Stimulated activated naive CD4-positive, alpha-beta T cell (primary cell): ENCODE measurements around the gene NOD1.

Experiments used
- DNase-seq, 6 experiments: peaks; one replicate each; lab custom pipeline; 2025; lab: John Stamatoyannopoulos, UW

The NOD1 gene

DNA sequence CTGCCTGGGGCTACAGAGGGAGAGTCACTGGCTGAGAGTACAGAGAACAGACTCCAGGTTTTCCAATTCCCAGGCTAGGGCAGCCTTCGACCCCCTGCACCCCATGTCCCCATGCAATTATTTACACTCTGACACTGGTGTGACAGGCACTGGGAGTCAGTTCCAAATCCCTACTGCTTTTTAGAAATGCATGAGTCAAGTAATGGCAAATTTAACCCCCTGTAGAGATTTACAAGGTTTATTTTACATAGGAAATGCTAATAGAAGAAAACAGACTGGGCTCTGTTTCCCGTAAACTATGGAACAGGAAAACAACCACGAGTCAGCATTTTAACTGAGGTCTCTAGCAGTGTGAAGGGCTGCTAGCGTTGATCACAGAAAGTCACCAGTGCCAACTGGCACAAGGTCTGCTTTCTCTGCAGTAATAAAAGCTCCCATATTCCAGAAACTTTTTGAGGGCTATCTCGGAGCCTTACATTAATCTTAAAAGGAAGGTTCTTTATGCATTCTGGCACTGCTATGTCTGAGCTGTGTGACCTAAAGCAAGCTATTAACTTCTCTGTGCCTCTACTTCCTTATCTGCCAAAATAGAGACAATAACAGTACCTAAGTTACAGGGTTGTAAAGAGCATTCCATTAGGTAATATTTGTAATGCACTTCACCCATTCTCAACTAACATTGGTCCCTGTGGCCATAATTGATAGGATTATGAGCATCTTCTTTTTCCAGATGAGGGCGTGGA lies 28.2 kb downstream of the NOD1 start:
- no peak for DNase-seq

DNA sequence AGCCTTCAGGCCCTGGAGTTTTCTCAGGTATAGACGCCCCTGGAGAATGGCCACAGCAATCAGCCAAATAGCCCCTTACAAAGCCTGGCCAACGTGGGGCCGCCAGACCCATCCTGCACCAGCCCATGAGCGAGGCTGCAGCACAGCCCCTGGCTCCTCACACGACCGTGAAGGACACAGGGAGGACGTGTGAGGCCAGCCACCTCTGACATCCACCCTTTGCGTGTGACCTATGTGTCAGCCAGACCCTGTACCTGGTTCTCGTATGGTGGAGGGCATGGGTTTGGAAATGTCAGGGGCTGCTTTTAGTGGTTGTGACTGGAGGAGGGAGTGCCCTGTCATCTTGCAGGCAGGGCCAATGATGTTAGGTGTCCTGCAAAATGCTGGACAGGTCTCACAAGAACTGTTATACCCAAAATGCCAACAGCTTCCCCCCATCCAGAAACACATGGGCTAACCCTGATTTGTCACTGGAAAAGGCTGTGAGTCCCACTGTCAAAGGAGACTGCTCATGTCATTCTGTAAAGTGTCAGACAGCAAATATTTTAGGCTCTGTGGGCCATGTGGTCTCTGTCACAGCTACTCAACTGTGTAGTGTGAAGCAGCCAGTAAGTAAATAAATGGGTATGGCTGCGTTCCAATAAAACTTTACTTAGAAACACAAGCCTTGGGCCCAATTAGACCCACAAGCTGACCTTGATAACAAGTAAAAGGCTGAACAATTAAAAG lies 30.0 kb downstream of the NOD1 start:
- no peak for DNase-seq

DNA sequence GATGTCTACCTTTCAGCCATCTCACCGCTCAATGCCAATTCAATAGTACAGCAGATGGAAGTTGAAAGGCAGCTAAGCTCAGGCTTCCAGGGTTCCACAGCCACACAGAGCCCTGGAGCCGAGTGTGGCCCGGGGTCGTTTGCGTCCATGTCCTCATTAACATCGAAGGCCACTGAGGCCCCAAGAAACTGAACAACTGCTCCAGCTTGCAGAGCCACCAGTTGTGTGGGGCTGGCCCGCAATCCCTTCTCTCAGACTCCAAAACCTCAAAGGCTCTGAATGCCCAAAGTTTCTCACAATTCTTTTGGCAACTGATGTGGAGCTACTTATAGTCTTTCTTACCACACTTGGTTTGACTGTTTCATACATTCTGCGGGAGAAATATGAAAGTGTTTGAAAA lies 31.1 kb downstream of the NOD1 start:
- DNase-seq = no peak

DNA sequence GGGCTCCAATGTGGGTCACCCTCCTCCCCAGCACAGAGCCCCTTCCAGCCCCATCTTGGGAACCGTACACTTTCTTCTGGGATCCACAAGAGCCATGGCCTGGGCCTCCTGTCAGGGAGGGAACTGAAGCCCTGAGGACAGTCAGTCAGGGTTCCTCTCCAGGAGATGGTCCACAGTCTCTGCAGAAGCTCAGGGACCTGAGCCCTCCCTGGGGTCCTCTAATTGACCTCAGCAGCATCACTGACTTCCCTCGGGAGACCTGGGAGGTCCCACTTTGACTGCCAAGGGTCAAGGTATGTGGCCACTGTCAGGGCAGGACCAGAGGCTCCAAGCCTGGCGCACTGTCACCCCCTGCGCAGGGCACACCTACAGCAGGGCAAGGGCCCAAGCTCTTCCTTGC lies 32.3 kb downstream of the NOD1 start:
- no peak for DNase-seq

DNA sequence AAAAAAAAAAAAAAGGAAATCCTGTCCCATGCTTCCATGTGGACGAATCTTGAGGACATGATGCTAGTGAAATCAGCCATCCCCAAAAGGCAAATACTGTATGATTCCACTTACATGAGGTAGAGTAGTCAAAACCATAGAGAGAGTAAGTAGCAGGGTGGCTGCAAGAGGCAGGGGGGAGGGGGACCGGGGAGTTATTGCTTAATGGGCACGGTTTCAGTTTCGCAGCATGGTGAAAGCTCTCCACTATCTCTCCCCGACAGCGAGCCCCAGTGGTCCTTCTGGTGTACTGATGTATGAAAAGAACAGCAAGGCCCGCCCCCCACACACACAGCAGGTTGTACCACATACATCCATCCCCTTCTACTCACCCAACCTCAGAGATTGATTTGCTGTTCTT lies 32.8 kb downstream of the NOD1 start:
- DNase-seq = peak; percentile 8 to 70 (median 40)

DNA sequence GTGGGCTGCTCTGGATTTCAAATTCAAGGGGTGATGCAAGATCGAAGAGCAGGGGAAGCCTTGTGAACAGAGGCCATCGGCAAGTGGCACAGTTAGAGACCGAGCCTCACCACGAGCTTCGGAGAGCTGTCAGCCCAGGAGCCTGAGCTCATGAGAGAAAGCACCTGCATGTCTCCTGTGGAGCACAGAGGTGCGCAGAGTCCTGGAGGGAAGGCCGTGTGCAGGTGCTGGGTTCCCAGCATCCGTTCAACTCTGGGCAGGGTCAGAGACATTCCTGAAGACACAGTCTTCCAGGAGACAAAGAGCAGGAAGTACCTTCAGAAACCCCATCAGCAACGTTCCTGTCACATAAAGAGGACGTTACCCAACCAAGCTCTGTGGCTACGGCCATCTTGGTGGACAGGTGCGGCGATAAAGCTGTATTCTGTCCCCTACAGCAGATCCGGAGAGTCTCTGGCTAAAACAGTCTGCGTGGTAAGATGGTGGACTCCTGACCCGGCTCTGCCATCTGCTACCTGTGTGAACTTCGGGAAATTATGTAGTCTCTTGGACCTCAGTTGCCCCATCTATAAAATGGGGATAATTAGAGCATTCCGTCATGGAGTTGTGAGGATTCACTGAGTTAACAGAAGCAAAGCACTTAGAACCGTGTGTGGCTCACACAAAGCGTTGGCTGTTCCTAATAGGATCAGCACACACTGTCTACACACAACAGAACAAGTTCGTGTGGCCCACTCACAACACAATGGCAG lies 40.6 kb downstream of the NOD1 start:
- DNase-seq = no peak

DNA sequence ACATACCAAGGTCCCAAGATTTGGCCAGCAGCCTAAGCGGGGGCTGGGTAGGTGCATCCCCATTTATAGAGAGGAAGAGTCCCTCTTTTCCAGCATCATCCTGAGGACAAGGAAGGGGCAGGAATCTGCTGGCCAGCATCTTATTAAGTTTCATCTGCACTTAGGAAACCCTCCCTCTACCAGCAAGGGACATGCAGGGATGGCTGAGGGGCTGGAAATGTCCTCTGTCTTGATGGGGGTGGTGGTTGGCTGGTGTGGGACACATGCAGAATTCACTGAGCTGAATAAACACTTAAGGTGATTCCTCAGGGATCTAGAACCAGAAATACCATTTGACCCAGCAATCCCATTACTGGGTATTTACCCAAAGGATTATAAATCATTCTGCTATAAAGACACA lies 42.1 kb downstream of the NOD1 start:
- DNase-seq = no peak

DNA sequence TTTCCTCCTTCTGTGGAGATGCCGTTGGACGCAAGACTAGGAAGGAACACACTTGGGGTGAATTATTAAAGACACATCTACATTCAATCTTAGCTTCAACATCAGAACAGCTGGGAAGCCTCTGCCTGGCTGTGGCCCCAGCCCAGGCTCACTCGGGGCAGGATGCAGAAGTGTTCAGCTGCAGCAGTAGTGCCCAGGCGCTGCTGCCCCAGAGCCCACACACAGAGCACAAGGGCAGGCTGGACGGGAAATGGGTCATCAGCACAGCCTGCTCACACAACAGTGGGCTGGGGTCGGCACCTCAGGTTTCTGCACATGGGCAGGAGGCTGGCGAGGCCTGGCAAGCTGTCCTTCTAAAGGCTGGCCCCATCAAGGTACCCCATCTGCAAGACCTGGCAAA lies 42.5 kb downstream of the NOD1 start:
- no peak for DNase-seq

DNA sequence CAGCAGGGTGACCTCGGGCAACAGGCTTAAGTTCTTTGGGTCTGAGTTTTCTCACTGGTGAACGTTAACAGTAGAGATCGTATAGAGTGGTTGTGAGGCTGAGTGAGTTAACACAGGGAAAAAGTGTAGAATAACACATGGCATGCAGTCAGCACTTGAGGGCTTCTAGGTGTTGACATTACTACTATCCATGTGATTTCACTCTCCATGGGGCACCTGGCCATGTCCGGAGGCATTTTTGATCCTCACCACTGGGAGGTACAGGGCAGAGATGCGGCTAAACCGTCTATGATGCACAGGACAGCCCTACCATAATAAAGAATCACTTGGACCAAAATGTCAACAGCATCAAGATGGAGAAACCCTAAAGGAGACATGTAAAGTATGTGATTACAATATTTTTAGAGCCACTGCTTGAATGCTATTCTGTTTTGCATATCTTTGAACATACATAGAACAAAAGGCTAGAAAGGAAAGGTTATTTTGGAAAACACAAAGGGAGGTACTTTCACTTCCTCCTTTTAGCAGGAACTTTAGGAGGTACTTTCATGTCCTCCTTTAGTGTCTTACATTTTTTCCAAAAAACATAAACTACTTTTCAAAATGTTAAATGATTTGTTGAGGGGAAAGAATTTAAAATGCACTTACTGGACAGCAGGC lies 44.3 kb downstream of the NOD1 start:
- DNase-seq = no peak

DNA sequence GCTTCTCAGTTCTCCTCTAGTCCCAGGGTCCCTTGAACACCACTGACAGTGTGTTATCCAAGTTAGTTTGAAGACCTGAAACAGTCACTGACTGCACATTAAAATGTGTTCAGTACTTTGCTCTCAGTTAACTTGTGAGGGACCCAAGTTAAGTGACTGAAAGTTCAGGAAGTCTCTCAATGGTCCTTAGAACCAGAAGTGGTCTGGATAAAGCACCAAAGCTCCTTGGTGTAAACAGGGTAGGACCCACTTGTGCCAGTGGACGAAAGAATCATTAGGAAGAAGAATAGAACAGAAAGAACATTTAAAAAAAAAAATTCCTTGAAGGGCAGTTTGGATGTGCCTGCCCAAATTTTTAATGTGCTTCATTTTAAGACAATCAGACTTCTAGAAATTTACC lies 45.1 kb downstream of the NOD1 start:
- DNase-seq = no peak

DNA sequence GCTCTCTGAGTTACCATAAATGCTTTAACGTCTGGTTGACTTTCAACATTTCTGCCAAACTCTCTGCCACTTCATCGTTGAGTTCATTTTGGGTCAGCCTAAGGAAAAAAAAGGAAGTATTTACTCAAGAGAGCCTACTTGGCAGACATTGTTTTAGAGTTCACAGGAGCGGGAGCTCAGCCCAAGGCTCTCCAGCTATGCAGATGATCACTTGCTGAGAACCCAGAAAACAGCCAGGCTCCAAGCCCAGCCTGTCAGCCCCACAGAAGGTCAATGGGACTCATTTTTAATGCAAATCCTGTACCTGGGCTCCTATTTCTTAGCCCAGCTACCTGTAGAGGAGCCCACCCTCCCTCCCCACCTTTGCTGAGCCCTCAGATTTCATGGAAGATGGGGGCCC lies 45.5 kb downstream of the NOD1 start:
- no peak for DNase-seq

DNA sequence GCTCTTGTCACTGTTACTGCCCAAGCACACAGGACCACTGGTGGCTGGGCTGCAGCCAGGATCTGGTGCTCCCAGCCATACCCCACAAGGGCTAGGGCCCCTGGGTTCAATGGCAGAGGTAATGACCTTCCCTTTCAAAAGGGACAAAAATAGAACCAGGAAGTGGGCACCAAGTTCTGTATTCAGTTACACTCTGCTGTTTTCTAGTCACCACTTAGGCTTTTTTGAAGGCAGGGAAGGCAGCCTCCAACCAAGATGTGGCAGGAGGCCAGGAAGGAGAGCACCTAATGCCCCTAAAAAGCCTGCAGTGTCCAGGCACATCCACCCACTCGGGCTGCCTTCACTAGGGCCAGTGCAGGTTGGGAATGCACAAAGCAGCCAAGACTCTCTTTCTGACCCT lies 47.8 kb downstream of the NOD1 start:
- no peak for DNase-seq

DNA sequence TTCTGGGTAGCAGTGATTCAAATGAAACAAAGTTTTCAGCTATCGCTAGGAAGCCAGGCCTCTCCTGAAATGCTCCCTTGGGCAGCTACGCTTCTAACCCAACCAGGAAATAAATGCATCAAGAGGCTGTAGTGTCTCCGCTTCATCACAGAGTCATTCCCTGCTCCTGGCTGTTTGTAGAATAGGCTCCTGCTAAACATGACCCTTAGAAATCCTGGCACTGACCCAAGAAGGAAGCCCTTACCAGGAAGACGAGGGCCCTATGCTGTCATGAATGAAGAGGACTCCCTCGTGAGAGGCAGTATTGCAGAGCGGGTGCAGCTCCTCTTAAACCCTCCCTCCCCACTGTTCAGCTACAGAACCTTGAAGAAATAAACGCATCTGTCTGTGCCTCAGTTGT lies 48.3 kb downstream of the NOD1 start:
- no peak for DNase-seq

DNA sequence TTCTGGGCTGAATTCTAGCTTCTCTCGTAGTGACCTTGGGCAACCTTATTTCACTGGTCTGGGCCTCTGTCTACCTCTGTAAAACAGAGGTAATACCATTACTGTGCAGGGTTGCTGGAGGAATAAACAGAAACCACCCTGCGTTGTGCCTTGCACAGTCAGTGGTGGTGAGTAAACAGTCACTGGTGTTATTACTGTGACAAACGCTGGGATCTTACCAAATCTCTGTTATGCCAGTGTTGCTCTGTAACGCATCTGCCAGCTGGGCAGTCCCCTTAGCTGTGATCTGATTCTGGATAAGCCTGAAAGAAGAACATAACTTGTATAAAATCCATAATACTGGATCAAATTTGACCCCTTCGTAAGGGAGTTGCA lies 49.4 kb downstream of the NOD1 start:
- no peak for DNase-seq

DNA sequence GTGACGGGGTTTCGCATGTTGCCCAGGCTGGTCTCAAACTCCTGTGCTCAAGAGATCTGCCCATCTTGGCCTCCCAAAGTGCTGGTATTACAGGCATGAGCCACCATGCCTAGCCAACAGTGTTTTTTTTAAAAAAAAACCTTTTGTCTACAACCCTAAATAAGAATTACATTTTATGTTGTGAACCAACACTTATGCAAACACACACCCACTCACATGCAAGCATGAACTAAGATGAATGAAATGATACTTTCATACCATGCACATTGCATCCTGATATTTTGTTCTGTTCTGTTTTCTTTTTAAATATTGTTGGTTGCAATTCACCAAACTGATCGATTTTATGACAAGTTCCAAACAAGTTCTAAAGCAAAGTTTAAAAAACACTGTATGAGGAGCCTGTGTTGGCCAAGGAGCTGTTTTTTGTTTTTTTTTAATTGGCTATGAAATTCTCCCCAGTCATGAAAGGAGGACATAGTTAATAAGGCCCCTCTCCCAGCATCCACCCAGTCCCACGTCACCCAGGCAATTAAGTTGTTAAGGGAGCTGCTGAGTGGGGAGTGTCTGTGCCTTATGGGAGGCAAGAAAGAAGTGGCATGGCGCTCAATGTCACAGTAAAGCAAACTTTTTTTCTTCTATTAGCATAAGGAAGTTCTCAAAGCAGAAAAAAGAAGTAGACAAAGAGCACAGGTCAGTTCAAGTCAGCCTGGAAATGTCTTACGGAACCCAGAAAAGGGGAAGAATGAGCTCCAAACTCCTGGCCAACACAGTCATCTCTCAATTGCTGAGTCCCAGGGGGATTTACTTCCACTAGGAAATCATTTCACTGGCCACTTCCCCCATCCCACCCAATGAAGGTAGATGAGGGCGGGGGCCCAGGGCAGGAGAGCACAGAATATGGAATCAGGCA lies 50.1 kb downstream of the NOD1 start:
- no peak for DNase-seq

DNA sequence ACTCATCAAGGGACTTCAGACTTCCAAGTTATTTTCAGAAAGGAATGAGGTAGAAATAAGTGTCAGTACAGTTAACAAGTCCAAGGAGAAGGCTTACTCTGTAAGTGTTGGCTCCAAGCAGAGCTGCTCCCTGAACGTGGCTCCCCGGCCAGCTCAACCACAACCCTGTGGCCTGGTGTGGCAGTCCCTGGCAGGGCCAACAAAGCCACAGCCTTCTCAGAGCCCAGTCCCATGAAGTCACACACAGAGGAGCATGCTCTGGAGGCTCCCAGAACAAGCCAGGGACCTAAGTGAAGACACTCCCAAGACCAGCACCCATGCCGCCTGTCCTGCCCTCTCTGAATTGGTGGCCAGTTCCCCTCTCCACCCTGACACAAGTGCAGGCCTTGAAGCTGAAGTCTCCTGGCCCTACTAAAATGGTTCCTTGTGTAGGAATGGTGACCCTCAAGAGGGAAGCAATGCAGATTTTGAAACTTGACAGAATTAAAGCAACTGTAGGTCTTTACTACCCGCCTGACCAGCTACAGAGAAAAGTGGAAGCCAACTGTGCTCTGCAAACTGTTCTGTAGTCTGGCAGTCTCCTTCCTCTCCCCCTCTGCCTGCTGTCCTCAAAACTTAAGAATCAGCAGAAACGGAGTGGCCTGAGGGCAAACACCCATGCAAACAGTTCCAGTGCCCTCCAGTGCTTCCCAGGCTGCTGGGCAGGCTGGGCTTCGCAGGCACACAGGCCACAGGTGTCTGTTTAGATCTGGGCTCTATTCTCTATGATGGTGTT lies 51.1 kb downstream of the NOD1 start:
- no peak for DNase-seq

DNA sequence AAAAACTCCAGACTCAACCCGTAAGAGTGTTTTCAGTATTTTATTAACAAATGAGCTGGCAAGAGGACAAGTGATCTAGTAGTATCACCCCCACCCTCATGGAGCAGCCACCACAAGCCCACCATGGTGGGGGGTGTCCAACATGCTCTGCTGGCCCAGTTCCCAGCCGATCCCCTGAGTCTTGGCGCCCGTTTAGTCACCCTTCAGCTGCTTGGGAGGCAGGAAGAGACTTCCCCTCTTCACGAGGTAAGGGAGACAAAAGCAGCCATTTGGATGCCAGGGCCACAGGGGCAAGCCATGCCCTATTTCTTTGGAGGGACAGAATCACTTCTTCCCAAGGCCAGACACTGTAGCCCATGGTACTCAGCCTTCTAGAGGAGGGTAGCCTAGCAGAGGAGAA lies 54.1 kb downstream of the NOD1 start:
- DNase-seq = no peak

DNA sequence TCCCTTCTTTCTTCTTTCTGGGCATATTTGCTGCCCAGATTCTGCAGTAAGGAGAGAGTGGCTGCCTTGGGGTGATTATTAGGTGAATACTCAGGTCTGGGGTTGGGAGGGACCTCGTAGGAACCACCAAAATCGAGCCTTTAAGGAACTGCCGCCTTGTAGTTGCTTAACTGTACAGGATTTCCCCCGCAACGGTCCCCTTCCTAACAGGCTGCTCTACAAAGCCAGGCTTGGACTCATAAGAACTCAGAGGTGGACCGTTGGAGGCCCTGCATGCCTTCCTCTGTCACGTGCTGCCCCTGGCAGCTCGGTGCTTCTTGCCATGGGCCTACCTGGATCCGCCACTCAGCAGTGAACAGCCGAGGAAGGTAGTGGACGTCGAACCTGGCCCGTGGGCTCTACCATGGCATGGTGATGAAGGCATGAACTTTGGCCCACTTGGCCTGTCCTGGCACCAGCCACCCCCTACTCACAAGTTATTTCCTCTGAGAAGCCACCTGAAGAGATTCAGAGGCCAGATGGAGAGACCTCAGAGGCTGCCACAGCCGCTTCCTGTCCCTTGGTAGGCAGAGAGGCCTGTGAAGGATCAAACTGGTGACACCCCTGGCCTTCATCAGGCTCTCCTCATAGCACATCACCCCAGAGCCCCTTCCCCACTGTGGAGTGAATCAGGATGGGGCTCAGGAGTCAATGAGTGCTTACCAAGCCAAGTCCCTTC lies 54.6 kb downstream of the NOD1 start:
- DNase-seq = no peak

DNA sequence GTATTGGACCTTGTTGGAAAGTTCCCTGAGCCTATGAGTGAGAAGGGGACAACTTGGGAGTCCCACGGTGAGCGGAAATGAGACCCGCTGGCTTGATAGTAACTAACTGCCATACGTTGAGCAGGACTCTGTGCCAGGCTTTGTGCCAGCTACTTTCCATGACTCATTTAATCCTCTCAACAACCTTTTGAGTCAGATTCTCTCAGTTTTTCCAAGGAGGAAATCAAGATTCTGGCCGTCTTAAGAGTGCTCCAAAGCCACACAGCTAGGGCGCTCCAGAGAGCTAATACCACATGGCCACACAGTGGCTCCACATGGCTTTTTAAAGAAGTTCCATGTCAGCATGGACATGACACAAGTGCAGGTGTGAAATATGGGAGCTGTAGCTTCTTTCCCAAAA lies 55.7 kb downstream of the NOD1 start:
- DNase-seq = no peak

DNA sequence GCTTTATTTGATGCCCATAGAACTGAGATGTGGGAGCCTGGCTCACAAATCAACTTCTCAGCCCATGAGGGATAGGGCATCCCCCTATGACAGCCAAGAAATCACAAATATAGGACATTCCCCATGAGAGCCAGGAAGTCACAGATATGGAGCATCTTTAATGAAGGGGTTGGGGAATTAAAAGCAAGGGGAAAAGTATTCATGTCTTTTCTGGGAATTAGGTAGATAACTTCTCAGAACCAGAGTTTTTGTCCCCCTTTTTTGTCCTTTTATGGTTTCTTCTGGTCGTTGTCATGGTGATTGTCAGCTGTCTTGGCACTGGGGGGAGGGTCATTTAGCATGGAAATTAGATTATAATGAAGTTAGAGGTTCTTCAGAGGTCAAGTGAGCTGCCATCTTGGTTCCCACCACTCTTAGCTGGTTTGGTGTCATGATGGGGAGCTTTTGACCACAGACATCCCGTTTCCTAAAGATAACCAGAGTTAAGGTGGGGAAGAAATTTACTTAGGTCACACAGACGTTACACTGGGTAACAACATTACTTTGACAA lies 56.9 kb downstream of the NOD1 start:
- DNase-seq = no peak
